Fibroblast of lung (primary cell): ENCODE measurements around the gene KIAA1191. TPM values are rescaled to one million over a fixed set of nuclear protein-coding genes. Genes with fewer than 3 reads are reported as not detected.

Experiments
- DNase-seq, 2 donors: peaks; one replicate each; pipeline versions ENCODE4 v3.0.0 to v3.0.0-alpha.2; 2010; ENCODE audit warnings: low read depth in 2 of 2
- H2AFZ ChIP-seq: 2 replicates; pipeline ENCODE4 v1.5.1; 2012; ENCODE audit warnings: low read length, control low read depth, inconsistent platforms
- H3K27ac ChIP-seq: 2 replicates; pipeline ENCODE4 v1.5.1; 2011; ENCODE audit warnings: low read length, control low read depth; ENCODE audit not compliant: insufficient read depth
- H3K27me3 ChIP-seq: 2 replicates; pipeline ENCODE4 v1.5.1; 2011; ENCODE audit warnings: mild to moderate bottlenecking, low read length; ENCODE audit not compliant: control insufficient read depth, insufficient read depth
- H3K36me3 ChIP-seq: 2 replicates; pipeline ENCODE4 v1.5.1; 2011; ENCODE audit warnings: low read length; ENCODE audit not compliant: control insufficient read depth, insufficient read depth
- H3K4me1 ChIP-seq: 2 replicates; pipeline ENCODE4 v1.5.1; 2011; ENCODE audit warnings: low read length; ENCODE audit not compliant: control insufficient read depth, insufficient read depth; ENCODE audit errors: extremely low read depth
- H3K4me2 ChIP-seq: 2 replicates; pipeline ENCODE4 v1.5.1; 2011; ENCODE audit warnings: low read length, control low read depth; ENCODE audit not compliant: insufficient read depth; ENCODE audit errors: extremely low read depth
- H3K4me3 ChIP-seq, 4 experiments: fragments of 200-600 bp in 1 of 4; sonication (generic) in 1 of 4; replicated peaks in 1 of 4; 2 replicates each; pipeline ENCODE4 v1.5.1; 2011 to 2016; ENCODE audit warnings: low read length in 4 of 4, low read depth in 3 of 4, mild to moderate bottlenecking in 3 of 4, control low read depth in 2 of 4, inconsistent platforms in 1 of 4, mixed read lengths in 1 of 4; ENCODE audit not compliant: insufficient read depth in 1 of 4; ENCODE audit errors: control extremely low read depth in 1 of 4
- H3K79me2 ChIP-seq: 2 replicates; pipeline ENCODE4 v1.5.1; 2012; ENCODE audit warnings: mild to moderate bottlenecking, low read length, inconsistent platforms; ENCODE audit not compliant: control insufficient read depth, insufficient read depth
- H3K9ac ChIP-seq: 2 replicates; pipeline ENCODE4 v1.5.1; 2011; ENCODE audit warnings: mild to moderate bottlenecking, low read length, control low read depth; ENCODE audit not compliant: insufficient read depth
- H3K9me3 ChIP-seq: 2 replicates; pipeline ENCODE4 v1.5.1; 2012; ENCODE audit warnings: low read depth, low read length; ENCODE audit not compliant: control insufficient read depth, insufficient read depth
- H4K20me1 ChIP-seq: 2 replicates; pipeline ENCODE4 v1.5.1; 2011; ENCODE audit warnings: low read length; ENCODE audit not compliant: control insufficient read depth, insufficient read depth; ENCODE audit errors: extremely low read depth
- CTCF ChIP-seq, 2 donors: IDR thresholded peaks in 1 of 2; conservative IDR thresholded peaks in 1 of 2; 1 replicate in 1 of 2; 2 replicates in 1 of 2; pipeline ENCODE4 v1.5.1; 2011 to 2012; ENCODE audit warnings: low read length in 2 of 2, control low read depth in 1 of 2, inconsistent platforms in 1 of 2, low read depth in 1 of 2, mild to moderate bottlenecking in 1 of 2
- EZH2 ChIP-seq: IDR thresholded peaks from 2 replicates; pipeline ENCODE4 v1.5.1; 2012; ENCODE audit warnings: low read length, control low read depth, mild to moderate bottlenecking; ENCODE audit errors: missing control alignments
- polyA plus RNA-seq, 2 donors: library from polyadenylated mRNA; depleted of rRNA in 1 of 2; stranded (reverse) in 1 of 2; unstranded in 1 of 2; fragments of >200 nt; gene quantifications; 2 replicates each; pipeline ENCODE4 v1.2.1, GENCODE V29; 2011 to 2012; ENCODE audit warnings: missing spikeins in 1 of 2
- total RNA-seq: library from RNA; depleted of rRNA; stranded (reverse); fragments of >200 nt; gene quantifications from 2 replicates; pipeline ENCODE4 v1.2.1, GENCODE V29; 2014

Gene KIAA1191
- total and polyA plus RNA-seq, 2 donors (not counting 1 experiment from before 2014, with no cell fraction given) = 89.5 to 101 TPM

- no peak for DNase-seq
- Histone ChIP-seq H3K27ac (no peak overlapping the region), H3K9me3 (no peaks in the 10 kb centered on the region), H3K9ac (no peak overlapping the region), H4K20me1 (no peaks in the 10 kb centered on the region), H3K4me1 (no peaks in the 10 kb centered on the region), H3K4me3 (no peak overlapping the region), H3K36me3 (peaks cover 10% of the 10 kb centered on the region), H3K4me2 (no peak overlapping the region), H3K27me3 (no peaks in the 10 kb centered on the region), H2AFZ (no peak overlapping the region), H3K79me2 (no peaks in the 10 kb centered on the region)
- no peak for TF ChIP-seq EZH2
- no peak for TF ChIP-seq CTCF (conservative IDR thresholded peaks at IDR 0.05 in 1 of 2, IDR thresholded peaks at IDR 0.05 in 1 of 2; ENCODE audit: low read depth in 1 of 2, low read length in 2 of 2)
Observed at GRCh38 chr5:176401281-176402205, 40.0 kb upstream of the KIAA1191 start.

- Histone ChIP-seq H3K4me2 (no peak overlapping the region), H3K4me3 (no peak overlapping the region), H3K27me3 (no peaks in the 10 kb centered on the region), H3K79me2 (no peaks in the 10 kb centered on the region), H3K9ac (no peak overlapping the region), H2AFZ (no peak overlapping the region), H3K9me3 (no peaks in the 10 kb centered on the region), H3K36me3 (peaks cover 7% of the 10 kb centered on the region), H4K20me1 (no peaks in the 10 kb centered on the region), H3K27ac (no peak overlapping the region), H3K4me1 (no peaks in the 10 kb centered on the region)
- no peak for TF ChIP-seq EZH2
- no peak for TF ChIP-seq CTCF (conservative IDR thresholded peaks at IDR 0.05 in 1 of 2, IDR thresholded peaks at IDR 0.05 in 1 of 2; ENCODE audit: low read depth in 1 of 2, low read length in 2 of 2)
- DNase-seq = no peak
Observed at GRCh38 chr5:176400382-176401156, 39.0 kb upstream of the KIAA1191 start.

GRCh38 chr5:176397736-176398420 is 36.3 kb upstream of the KIAA1191 start:
- Histone ChIP-seq H3K4me1 (peaks cover 3% of the 10 kb centered on the region), H3K36me3 (peaks cover 5% of the 10 kb centered on the region), H3K9ac (no peak overlapping the region), H3K9me3 (no peaks in the 10 kb centered on the region), H4K20me1 (no peaks in the 10 kb centered on the region), H3K27ac (no peak overlapping the region), H3K4me2 (no peak overlapping the region), H3K27me3 (no peaks in the 10 kb centered on the region), H3K79me2 (no peaks in the 10 kb centered on the region), H2AFZ (no peak overlapping the region), H3K4me3 (no peak overlapping the region)
- no peak for DNase-seq
- no peak for TF ChIP-seq EZH2
- no peak for TF ChIP-seq CTCF (conservative IDR thresholded peaks at IDR 0.05 in 1 of 2, IDR thresholded peaks at IDR 0.05 in 1 of 2; ENCODE audit: low read depth in 1 of 2, low read length in 2 of 2)
